HUES6 (cell line): ENCODE results near the gene ZFYVE28.
"Not testable (repeated sequence)": the region's sequence is repeated elsewhere in the genome, so short reads cannot be mapped to it uniquely, and the experiment has no call there.

Experiments used
- H3K27ac ChIP-seq: 2 replicates; pipeline ENCODE4 v1.7.0; 2013; ENCODE audit warnings: low read depth, mild to moderate bottlenecking, low read length, inconsistent platforms
- H3K27me3 ChIP-seq: 2 replicates; pipeline ENCODE4 v1.6.1; 2013; ENCODE audit warnings: low read length; ENCODE audit not compliant: control insufficient read depth, insufficient read depth
- H3K36me3 ChIP-seq: 2 replicates; pipeline ENCODE4 v1.6.1; 2013; ENCODE audit warnings: low read length; ENCODE audit not compliant: control insufficient read depth, insufficient read depth
- H3K4me1 ChIP-seq: 2 replicates; pipeline ENCODE4 v1.6.1; 2013; ENCODE audit warnings: low read length; ENCODE audit not compliant: control insufficient read depth, insufficient read depth
- H3K4me3 ChIP-seq: 2 replicates; pipeline ENCODE4 v1.5.1; 2013; ENCODE audit warnings: low read depth, low read length
- H3K9ac ChIP-seq: one replicate; pipeline ENCODE4 v1.6.1; 2013; ENCODE audit warnings: mild to moderate bottlenecking, low read length
- H3K9me3 ChIP-seq: 2 replicates; pipeline ENCODE4 v1.6.1; 2013; ENCODE audit warnings: low read depth, low read length; ENCODE audit not compliant: control insufficient read depth, insufficient read depth

Gene ZFYVE28

GRCh38 chr4:2384245-2384644 is 34.2 kb downstream of the ZFYVE28 start:
- H3K9ac ChIP-seq, result no peak overlapping the region
- peaks cover 3% of the 10 kb centered on the region for H3K4me1 ChIP-seq
- no peaks in the 10 kb centered on the region for H3K36me3 ChIP-seq
- no peaks in the 10 kb centered on the region for H3K9me3 ChIP-seq
- H3K27ac ChIP-seq, result no peak overlapping the region
- no peak overlapping the region for H3K4me3 ChIP-seq
- peaks cover 3% of the 10 kb centered on the region; the same call in 1 of the 2 replicates for H3K27me3 ChIP-seq

- H3K9me3 ChIP-seq, result no peaks in the 10 kb centered on the region
- no peaks in the 10 kb centered on the region; the same call in 1 of the 2 replicates for H3K4me1 ChIP-seq
- H3K27me3 ChIP-seq, result no peaks in the 10 kb centered on the region; the same call in 1 of the 2 replicates
- H3K4me3 ChIP-seq, result no peak overlapping the region
- no peaks in the 10 kb centered on the region for H3K36me3 ChIP-seq
- no peak overlapping the region for H3K9ac ChIP-seq
- H3K27ac ChIP-seq, result no peak overlapping the region
These were observed 34.7 kb downstream of the ZFYVE28 start for GRCh38 chr4:2383760-2384159.

GRCh38 chr4:2383220-2383631 is 35.2 kb downstream of the ZFYVE28 start:
- H3K9me3 ChIP-seq, H3K27ac ChIP-seq, H3K9ac ChIP-seq, H3K4me1 ChIP-seq, H3K4me3 ChIP-seq, H3K27me3 ChIP-seq, H3K36me3 ChIP-seq: not testable (repeated sequence)

- not testable (repeated sequence) for H3K27ac ChIP-seq, H3K4me1 ChIP-seq, H3K36me3 ChIP-seq, H3K9ac ChIP-seq, H3K27me3 ChIP-seq, H3K9me3 ChIP-seq, H3K4me3 ChIP-seq
These were observed 35.7 kb downstream of the ZFYVE28 start for GRCh38 chr4:2382769-2383202.

GRCh38 chr4:2380589-2380988 is 37.9 kb downstream of the ZFYVE28 start:
- H3K36me3 ChIP-seq, H3K27me3 ChIP-seq, H3K9ac ChIP-seq, H3K27ac ChIP-seq, H3K9me3 ChIP-seq, H3K4me1 ChIP-seq, H3K4me3 ChIP-seq: not testable (repeated sequence)

GRCh38 chr4:2378898-2379297 is 39.5 kb downstream of the ZFYVE28 start:
- Histone ChIP-seq H3K4me3 (no peak overlapping the region), H3K27me3 (no peaks in the 10 kb centered on the region), H3K9me3 (peaks cover 7% of the 10 kb centered on the region)

GRCh38 chr4:2378401-2378800 is 40.0 kb downstream of the ZFYVE28 start:
- no peak overlapping the region for H3K27ac ChIP-seq
- H3K27me3 ChIP-seq, result no peaks in the 10 kb centered on the region
- no peaks in the 10 kb centered on the region for H3K36me3 ChIP-seq
- H3K9ac ChIP-seq, result no peak overlapping the region
- H3K4me1 ChIP-seq, result no peaks in the 10 kb centered on the region
- H3K9me3 ChIP-seq, result peaks cover 12% of the 10 kb centered on the region
- H3K4me3 ChIP-seq, result no peak overlapping the region

More at GRCh38 chr4:2378898-2379297, 39.5 kb downstream of the ZFYVE28 start:
- Histone ChIP-seq H3K9ac (no peak overlapping the region), H3K27ac (no peak overlapping the region), H3K4me1 (no peaks in the 10 kb centered on the region), H3K36me3 (no peaks in the 10 kb centered on the region)

- Histone ChIP-seq H3K36me3 (no peaks in the 10 kb centered on the region), H3K4me3 (no peak overlapping the region), H3K4me1 (no peaks in the 10 kb centered on the region), H3K9me3 (peaks cover 13% of the 10 kb centered on the region), H3K27me3 (no peaks in the 10 kb centered on the region), H3K9ac (no peak overlapping the region), H3K27ac (no peak overlapping the region)
These were observed 41.2 kb downstream of the ZFYVE28 start for GRCh38 chr4:2377241-2377640.

- Histone ChIP-seq H3K9ac (no peak overlapping the region), H3K27ac (no peak overlapping the region), H3K9me3 (peaks cover 13% of the 10 kb centered on the region), H3K4me1 (no peaks in the 10 kb centered on the region), H3K36me3 (no peaks in the 10 kb centered on the region), H3K27me3 (no peaks in the 10 kb centered on the region), H3K4me3 (no peak overlapping the region)
These were observed 43.0 kb downstream of the ZFYVE28 start for GRCh38 chr4:2375427-2375826.

GRCh38 chr4:2373532-2373931 is 44.9 kb downstream of the ZFYVE28 start:
- Histone ChIP-seq H3K4me3 (no peak overlapping the region), H3K27ac (no peak overlapping the region), H3K36me3 (no peaks in the 10 kb centered on the region), H3K4me1 (no peaks in the 10 kb centered on the region), H3K9ac (no peak overlapping the region), H3K27me3 (no peaks in the 10 kb centered on the region), H3K9me3 (peaks cover 19% of the 10 kb centered on the region)

GRCh38 chr4:2372488-2373030 is 45.9 kb downstream of the ZFYVE28 start:
- H3K36me3 ChIP-seq, result no peaks in the 10 kb centered on the region

More at GRCh38 chr4:2372488-2373030, 45.9 kb downstream of the ZFYVE28 start:
- no peak overlapping the region for H3K27ac ChIP-seq
- peaks cover 21% of the 10 kb centered on the region for H3K9me3 ChIP-seq
- no peak overlapping the region for H3K9ac ChIP-seq
- H3K4me3 ChIP-seq, result no peak overlapping the region
- H3K4me1 ChIP-seq, result no peaks in the 10 kb centered on the region
- H3K27me3 ChIP-seq, result no peaks in the 10 kb centered on the region
